HG02973 (cell line): ENCODE measurements around the gene DIDO1.

Experiments used
- ATAC-seq: cut with Tn5 transposase; IDR thresholded peaks from one replicate; pipeline ENCODE4 v1.9.1; 2021; ENCODE audit warnings: moderate library complexity; ENCODE audit not compliant: unreplicated experiment

The DIDO1 gene

GRCh38 chr20:62926229-62927127, at the start of gene DIDO1:
DIDO1 (minus strand) TSS chr20:62926505.
- peak; percentile 54 for ATAC-seq

GRCh38 chr20:62975251-62975760, 49.0 kb upstream of the DIDO1 start:
- ATAC-seq, result no peak

- ATAC-seq, result no peak
These were observed 46.8 kb upstream of the DIDO1 start for GRCh38 chr20:62972845-62973745.

- peak; percentile 47 for ATAC-seq
These were observed 45.9 kb upstream of the DIDO1 start for GRCh38 chr20:62971950-62972844.

GRCh38 chr20:62971211-62971949, 45.1 kb upstream of the DIDO1 start:
- ATAC-seq, result no peak

- ATAC-seq, result no peak
These were observed 44.3 kb upstream of the DIDO1 start for GRCh38 chr20:62970307-62971210.

- no peak for ATAC-seq
These were observed 43.6 kb upstream of the DIDO1 start for GRCh38 chr20:62969939-62970306.

GRCh38 chr20:62969179-62969760, 43.0 kb upstream of the DIDO1 start:
- ATAC-seq, result no peak

- no peak for ATAC-seq
These were observed 42.3 kb upstream of the DIDO1 start for GRCh38 chr20:62968378-62969178.

GRCh38 chr20:62967628-62968351, 41.5 kb upstream of the DIDO1 start:
- no peak for ATAC-seq

- no peak for ATAC-seq
These were observed 40.8 kb upstream of the DIDO1 start for GRCh38 chr20:62967149-62967501.

- no peak for ATAC-seq
These were observed 40.2 kb upstream of the DIDO1 start for GRCh38 chr20:62966212-62967148.

- no peak for ATAC-seq
These were observed 39.1 kb upstream of the DIDO1 start for GRCh38 chr20:62965363-62965771.

- ATAC-seq, result no peak
These were observed 38.4 kb upstream of the DIDO1 start for GRCh38 chr20:62964700-62965099.

GRCh38 chr20:62963614-62964397, 37.5 kb upstream of the DIDO1 start:
- ATAC-seq, result no peak
